ENCODE data around the gene ZWILCH. TPM values are rescaled to one million over a fixed set of nuclear protein-coding genes. Genes with fewer than 3 reads are reported as not detected.

ZWILCH gene
- total RNA-seq, 1 donor from 2014 or later: 30.9 TPM

DNA sequence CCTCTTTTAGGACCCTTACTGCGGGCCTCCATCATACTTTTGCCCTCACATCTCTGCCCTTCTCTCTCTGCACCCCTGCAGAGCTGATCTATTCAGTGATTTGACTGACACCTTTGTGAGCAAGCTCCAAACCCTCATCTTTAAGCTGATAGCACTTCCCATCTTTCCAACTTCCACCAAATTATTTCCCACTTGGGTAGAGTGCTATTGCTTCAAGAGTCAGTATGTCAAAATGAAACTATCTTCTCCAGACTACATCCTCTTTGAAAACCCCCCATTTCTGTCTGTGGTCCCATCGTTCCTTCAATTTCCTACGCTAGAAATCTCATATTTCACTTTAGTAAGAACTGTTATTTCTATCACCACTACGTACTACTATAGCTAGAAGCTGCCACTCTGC, 19.7 kb downstream of the ZWILCH start:
- TF ChIP-seq, protein P1, sequence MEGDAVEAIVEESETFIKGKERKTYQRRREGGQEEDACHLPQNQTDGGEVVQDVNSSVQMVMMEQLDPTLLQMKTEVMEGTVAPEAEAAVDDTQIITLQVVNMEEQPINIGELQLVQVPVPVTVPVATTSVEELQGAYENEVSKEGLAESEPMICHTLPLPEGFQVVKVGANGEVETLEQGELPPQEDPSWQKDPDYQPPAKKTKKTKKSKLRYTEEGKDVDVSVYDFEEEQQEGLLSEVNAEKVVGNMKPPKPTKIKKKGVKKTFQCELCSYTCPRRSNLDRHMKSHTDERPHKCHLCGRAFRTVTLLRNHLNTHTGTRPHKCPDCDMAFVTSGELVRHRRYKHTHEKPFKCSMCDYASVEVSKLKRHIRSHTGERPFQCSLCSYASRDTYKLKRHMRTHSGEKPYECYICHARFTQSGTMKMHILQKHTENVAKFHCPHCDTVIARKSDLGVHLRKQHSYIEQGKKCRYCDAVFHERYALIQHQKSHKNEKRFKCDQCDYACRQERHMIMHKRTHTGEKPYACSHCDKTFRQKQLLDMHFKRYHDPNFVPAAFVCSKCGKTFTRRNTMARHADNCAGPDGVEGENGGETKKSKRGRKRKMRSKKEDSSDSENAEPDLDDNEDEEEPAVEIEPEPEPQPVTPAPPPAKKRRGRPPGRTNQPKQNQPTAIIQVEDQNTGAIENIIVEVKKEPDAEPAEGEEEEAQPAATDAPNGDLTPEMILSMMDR (conservative IDR thresholded peaks at IDR 0.05): no peak
- Mint-ChIP-seq H3K4me3 (no peak overlapping the region), H3K9me3 (no peaks in the 10 kb centered on the region), H3K27ac (ENCODE audit: unreplicated experiment) (no peak overlapping the region), H3K36me3 (ENCODE audit: low read depth) (no peaks in the 10 kb centered on the region), H3K4me1 (no peaks in the 10 kb centered on the region), H3K27me3 (ENCODE audit: low read depth) (no peaks in the 10 kb centered on the region)
- no peak for DNase-seq (ENCODE audit: low read depth, low spot score)

DNA sequence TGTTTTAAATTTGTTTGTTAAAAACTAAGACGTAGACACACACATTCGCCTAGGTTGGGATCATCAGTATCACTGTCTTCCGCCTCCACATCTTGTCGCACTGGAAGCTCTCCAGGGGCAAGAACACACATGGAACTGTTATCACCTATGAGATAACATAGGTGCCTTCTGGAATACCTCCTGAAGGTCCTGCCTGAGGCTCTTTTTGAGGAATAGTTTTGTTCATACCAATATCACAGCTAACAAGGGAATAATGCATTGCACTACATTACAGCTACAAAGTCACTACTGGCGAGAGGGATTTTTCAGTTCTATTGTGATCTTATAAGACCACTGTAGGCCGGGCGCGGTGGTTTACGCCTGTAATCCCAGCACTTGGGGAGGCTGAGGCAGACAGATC, 29.9 kb downstream of the ZWILCH start:
- Mint-ChIP-seq H3K36me3 (ENCODE audit: low read depth) (peaks cover 6% of the 10 kb centered on the region), H3K4me1 (no peaks in the 10 kb centered on the region), H3K4me3 (no peak overlapping the region), H3K9me3 (no peaks in the 10 kb centered on the region), H3K27ac (ENCODE audit: unreplicated experiment) (peak overlapping the region; percentile 64), H3K27me3 (ENCODE audit: low read depth) (no peaks in the 10 kb centered on the region)
- TF ChIP-seq, protein P1 (conservative IDR thresholded peaks at IDR 0.05): no peak
- no peak for DNase-seq (ENCODE audit: low read depth, low spot score)

DNA sequence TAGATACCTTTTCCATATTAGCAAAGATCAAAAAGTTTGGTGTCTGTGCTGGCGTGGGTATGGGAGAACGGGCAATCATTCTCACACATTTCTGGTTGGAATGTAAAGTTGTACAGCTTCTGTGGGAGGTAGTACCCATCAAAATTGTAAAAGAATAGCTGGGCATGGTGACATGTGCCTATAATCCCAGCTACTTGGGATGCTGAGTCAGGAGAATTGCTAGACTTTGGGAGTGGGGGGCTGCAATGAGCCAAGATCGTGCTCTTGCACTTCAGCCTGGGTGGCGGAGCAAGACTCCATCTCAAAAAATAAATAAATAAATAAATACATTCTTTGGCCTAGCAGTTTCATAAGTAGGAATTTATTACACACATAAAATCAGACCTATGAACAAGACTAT, 37.8 kb downstream of the ZWILCH start:
- DNase-seq (ENCODE audit: low read depth, low spot score): no peak
- TF ChIP-seq, protein P1 (conservative IDR thresholded peaks at IDR 0.05): no peak
- Mint-ChIP-seq H3K36me3 (ENCODE audit: low read depth) (peaks cover 14% of the 10 kb centered on the region), H3K27me3 (ENCODE audit: low read depth) (no peaks in the 10 kb centered on the region), H3K9me3 (no peaks in the 10 kb centered on the region), H3K4me1 (no peaks in the 10 kb centered on the region), H3K4me3 (no peak overlapping the region), H3K27ac (ENCODE audit: unreplicated experiment) (no peak overlapping the region)

DNA sequence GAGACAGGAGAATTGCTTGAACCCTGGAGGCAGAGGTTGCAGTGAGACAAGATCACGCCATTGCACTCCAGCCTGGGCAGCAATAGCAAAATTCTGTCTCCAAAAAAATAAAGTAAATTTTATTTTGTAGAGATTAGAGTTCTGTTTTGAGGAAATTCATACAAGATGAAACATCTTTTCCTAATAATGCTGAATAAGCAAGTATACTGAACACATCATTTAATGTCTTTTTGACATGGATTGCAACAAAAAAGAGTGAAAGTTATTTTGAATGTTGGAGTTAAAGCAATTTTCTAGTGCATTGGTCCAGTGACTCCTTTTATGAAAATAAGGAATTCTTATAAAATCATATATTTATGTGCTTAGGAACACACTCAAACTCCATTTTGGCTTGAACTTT, 40.1 kb downstream of the ZWILCH start:
- Mint-ChIP-seq H3K27ac (ENCODE audit: unreplicated experiment) (no peak overlapping the region), H3K4me3 (no peak overlapping the region), H3K9me3 (no peaks in the 10 kb centered on the region), H3K27me3 (ENCODE audit: low read depth) (no peaks in the 10 kb centered on the region), H3K4me1 (no peaks in the 10 kb centered on the region), H3K36me3 (ENCODE audit: low read depth) (peaks cover 11% of the 10 kb centered on the region)
- no peak for DNase-seq (ENCODE audit: low read depth, low spot score)
- TF ChIP-seq, protein P1 (conservative IDR thresholded peaks at IDR 0.05): no peak

DNA sequence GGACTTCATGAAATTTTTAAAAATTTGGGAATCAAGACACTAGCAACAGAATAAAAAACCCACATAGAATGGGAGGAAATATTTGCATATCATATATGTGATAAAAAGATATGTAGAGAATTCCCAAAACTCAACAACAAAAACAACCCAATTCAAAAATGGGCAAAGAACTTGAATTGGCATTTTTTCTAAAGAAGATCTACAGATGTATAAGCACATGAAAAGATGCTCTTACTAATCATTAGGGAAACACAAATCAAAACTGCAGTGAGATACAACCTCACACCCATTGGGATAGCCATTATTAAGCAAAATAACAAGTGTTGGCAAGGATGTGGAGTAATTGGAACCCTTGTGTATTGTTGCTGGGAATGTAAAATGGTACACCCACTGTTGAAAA, 50.6 kb downstream of the ZWILCH start:
- H3K9me3 Mint-ChIP-seq: no peaks in the 10 kb centered on the region
- DNase-seq (ENCODE audit: low read depth, low spot score): no peak
- H3K27ac Mint-ChIP-seq (ENCODE audit: unreplicated experiment): no peak overlapping the region
- H3K4me3 Mint-ChIP-seq: no peak overlapping the region
- no peaks in the 10 kb centered on the region for H3K27me3 Mint-ChIP-seq (ENCODE audit: low read depth)
- H3K36me3 Mint-ChIP-seq (ENCODE audit: low read depth): peaks cover 21% of the 10 kb centered on the region
- TF ChIP-seq, protein P1 (conservative IDR thresholded peaks at IDR 0.05): no peak
- no peaks in the 10 kb centered on the region for H3K4me1 Mint-ChIP-seq

DNA sequence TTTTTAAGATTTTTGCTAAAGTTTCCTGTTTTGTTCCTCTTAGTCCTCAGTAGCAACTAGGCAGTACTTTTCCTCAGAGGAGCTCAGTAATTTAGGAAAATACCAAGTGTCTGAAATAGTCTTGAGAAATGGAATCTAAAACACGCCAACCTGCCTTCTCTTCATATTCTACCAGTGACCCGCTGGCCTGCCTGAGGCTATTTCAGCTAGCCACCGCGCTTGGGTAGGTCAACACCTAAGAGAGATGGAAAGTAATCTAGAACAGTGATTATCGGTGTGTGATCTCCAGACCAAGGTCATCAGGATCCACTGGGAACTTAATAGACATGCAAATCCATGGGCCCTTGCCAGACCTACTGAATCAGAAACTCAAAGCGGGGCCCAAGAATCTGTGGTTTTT, 53.1 kb downstream of the ZWILCH start:
- Mint-ChIP-seq H3K27me3 (ENCODE audit: low read depth) (no peaks in the 10 kb centered on the region), H3K9me3 (no peaks in the 10 kb centered on the region), H3K4me1 (no peaks in the 10 kb centered on the region), H3K27ac (ENCODE audit: unreplicated experiment) (no peak overlapping the region), H3K36me3 (ENCODE audit: low read depth) (peaks cover 14% of the 10 kb centered on the region), H3K4me3 (no peak overlapping the region)
- TF ChIP-seq, protein P1 (conservative IDR thresholded peaks at IDR 0.05): no peak
- DNase-seq (ENCODE audit: low read depth, low spot score): no peak

Measured in neural crest cell (in vitro differentiated cells).